NB4 (cell line): ENCODE measurements around the gene KDM4C.

Source experiments
- MYC ChIP-seq: IDR thresholded peaks from 2 replicates; pipeline ENCODE4 v1.6.1; 2011; ENCODE audit warnings: low read depth, low read length
- POLR2A ChIP-seq: IDR thresholded peaks from 2 replicates; pipeline ENCODE4 v1.6.1; 2011; ENCODE audit warnings: mild to moderate bottlenecking; ENCODE audit not compliant: insufficient read length; ENCODE audit errors: extremely low read depth
- TF ChIP-seq, protein P1 (sequence below): IDR thresholded peaks from one replicate; pipeline ENCODE4 v1.5.1; 2012; ENCODE audit warnings: low read depth, low read length

DNA sequence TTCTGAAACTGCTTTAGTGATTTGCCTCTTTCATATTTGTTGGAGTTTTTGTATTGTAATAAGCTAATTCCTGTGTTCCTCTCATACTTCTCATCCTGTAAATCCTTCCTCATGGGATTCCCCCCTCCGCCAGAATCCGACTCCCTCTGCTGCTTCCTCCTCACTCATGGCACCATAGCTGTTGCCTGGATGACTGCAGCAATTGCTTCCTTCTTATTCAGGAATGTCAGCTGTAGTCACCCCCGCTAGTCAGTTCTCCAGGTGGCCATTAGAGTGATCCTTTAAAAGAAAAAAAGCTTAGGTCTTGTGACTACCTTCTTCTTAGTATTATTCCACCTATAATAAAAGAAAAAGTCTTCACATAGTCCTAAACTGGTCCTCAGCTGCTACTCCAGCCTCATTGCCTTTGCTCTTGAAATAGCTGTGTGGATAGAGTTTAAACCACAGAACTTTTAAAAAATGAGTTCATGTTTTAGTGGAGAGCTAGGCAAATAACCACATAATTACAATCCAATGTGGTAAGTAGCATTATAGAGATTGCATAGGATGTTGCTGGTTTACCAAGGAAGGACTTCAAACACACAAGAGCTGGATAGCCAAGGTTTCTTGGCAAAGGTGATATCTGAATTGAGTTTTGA, 227.3 kb downstream of the KDM4C start:
- TF ChIP-seq, protein P1, sequence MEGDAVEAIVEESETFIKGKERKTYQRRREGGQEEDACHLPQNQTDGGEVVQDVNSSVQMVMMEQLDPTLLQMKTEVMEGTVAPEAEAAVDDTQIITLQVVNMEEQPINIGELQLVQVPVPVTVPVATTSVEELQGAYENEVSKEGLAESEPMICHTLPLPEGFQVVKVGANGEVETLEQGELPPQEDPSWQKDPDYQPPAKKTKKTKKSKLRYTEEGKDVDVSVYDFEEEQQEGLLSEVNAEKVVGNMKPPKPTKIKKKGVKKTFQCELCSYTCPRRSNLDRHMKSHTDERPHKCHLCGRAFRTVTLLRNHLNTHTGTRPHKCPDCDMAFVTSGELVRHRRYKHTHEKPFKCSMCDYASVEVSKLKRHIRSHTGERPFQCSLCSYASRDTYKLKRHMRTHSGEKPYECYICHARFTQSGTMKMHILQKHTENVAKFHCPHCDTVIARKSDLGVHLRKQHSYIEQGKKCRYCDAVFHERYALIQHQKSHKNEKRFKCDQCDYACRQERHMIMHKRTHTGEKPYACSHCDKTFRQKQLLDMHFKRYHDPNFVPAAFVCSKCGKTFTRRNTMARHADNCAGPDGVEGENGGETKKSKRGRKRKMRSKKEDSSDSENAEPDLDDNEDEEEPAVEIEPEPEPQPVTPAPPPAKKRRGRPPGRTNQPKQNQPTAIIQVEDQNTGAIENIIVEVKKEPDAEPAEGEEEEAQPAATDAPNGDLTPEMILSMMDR = no peak
- TF ChIP-seq POLR2A = no peak
- no peak for TF ChIP-seq MYC
